ENCODE measurements around the gene NSL1. TPM values are rescaled to one million over a fixed set of nuclear protein-coding genes. Genes with fewer than 3 reads are reported as not detected.

Gene NSL1
- total and polyA plus RNA-seq, 2 donors from 2014 or later = 19.5 to 34.5 TPM

DNA sequence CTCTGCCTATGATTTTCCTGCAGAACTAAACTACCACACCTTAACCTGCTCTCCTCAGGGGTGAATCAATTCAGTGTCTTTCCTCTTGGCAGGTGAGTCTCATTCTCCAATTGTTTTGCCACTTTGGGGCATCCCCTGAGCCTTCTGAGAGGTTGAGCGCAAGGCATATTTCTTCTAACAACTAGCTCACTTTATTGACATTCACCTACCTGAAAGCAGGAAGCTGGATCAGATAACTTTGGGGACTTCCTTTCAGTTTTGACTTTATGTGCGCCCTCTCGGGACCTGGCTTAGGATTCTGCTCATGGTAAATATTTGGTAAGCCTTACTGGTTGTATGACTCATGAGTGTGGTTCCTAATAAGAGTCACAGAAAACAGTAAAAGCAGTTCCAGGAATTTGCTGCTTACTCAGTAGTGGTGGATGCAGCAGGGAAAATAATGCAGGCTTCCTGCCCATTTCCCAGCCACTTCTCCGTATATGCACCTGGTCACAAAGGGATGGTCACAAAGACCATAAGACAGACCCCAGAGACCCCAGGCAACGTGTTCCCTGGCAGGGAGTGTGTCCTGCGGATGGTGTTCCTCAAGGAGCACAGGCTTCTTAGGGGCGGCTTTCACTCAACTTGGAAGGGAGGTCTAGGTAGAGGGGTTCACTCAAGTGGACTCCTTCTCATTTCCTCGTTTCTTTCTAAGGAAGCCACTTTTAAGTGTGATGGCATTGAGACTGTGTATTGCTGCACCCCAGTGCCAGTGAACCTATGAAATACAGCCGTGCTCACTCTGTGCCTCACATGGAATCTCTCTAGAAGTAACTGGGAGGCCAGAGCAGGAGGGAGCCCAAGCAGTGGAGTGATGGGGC lies 70.0 kb downstream of the NSL1 start:
- intact Hi-C loops (cut with DNase I) = no loop called here
- Histone ChIP-seq H3K9ac (ENCODE audit: low read length in 3 of 3) (no peak overlapping the region), H3K36me3 (ENCODE audit: control insufficient read depth in 2 of 3, insufficient read depth in 3 of 3, low read length in 3 of 3) (no peaks in the 10 kb centered on the region), H3K4me3 (ENCODE audit: low read length in 3 of 3) (no peak overlapping the region), H3K9me3 (ENCODE audit: control insufficient read depth in 2 of 3, insufficient read depth in 1 of 3, low read length in 3 of 3) (peaks cover 0 to 3% (median 0%) of the 10 kb centered on the region in 3 donors), H3K4me1 (ENCODE audit: control insufficient read depth in 2 of 3, insufficient read depth in 2 of 3, low read depth in 1 of 3, low read length in 3 of 3) (no peaks in the 10 kb centered on the region), H3K27me3 (ENCODE audit: control insufficient read depth, insufficient read depth, low read length) (no peaks in the 10 kb centered on the region), H3K27ac (ENCODE audit: low read depth in 2 of 2, low read length in 2 of 2) (no peak overlapping the region)
- DNase-seq = no peak
- FAIRE-seq = no peak
- TF ChIP-seq, protein P1, sequence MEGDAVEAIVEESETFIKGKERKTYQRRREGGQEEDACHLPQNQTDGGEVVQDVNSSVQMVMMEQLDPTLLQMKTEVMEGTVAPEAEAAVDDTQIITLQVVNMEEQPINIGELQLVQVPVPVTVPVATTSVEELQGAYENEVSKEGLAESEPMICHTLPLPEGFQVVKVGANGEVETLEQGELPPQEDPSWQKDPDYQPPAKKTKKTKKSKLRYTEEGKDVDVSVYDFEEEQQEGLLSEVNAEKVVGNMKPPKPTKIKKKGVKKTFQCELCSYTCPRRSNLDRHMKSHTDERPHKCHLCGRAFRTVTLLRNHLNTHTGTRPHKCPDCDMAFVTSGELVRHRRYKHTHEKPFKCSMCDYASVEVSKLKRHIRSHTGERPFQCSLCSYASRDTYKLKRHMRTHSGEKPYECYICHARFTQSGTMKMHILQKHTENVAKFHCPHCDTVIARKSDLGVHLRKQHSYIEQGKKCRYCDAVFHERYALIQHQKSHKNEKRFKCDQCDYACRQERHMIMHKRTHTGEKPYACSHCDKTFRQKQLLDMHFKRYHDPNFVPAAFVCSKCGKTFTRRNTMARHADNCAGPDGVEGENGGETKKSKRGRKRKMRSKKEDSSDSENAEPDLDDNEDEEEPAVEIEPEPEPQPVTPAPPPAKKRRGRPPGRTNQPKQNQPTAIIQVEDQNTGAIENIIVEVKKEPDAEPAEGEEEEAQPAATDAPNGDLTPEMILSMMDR (IDR thresholded peaks at IDR 0.05; ENCODE audit: borderline replicate concordance, extremely low read depth, insufficient read depth) = no peak

DNA sequence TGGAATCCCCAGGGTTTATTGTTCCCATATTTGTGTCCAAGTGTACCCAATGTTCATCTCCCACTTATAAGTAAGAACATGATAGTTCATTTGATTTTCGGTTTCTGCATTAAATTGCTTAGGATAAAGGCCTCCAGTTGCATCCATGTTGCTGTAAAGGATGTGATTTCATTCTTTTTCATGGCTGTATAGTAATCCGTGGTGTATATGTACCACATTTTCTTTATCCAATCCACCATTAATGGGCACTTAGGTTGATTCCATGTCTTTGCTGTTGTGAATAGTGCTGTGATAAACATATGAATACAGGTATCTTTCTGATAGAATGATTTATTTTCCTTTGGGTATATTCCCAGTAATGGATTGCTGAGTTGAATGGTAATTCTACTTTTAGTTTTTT lies 71.9 kb downstream of the NSL1 start:
- no peaks in the 10 kb centered on the region for H3K4me1 ChIP-seq (ENCODE audit: control insufficient read depth in 2 of 3, insufficient read depth in 2 of 3, low read depth in 1 of 3, low read length in 3 of 3)
- TF ChIP-seq, protein P1 (IDR thresholded peaks at IDR 0.05; ENCODE audit: borderline replicate concordance, extremely low read depth, insufficient read depth) = no peak
- no peak for FAIRE-seq
- H3K27ac ChIP-seq (ENCODE audit: low read depth in 2 of 2, low read length in 2 of 2) = no peak overlapping the region
- DNase-seq = no peak
- no peak overlapping the region for H3K4me3 ChIP-seq (ENCODE audit: low read length in 3 of 3)
- no peaks in the 10 kb centered on the region for H3K27me3 ChIP-seq (ENCODE audit: control insufficient read depth, insufficient read depth, low read length)
- H3K36me3 ChIP-seq (ENCODE audit: control insufficient read depth in 2 of 3, insufficient read depth in 3 of 3, low read length in 3 of 3) = no peaks in the 10 kb centered on the region
- no peak overlapping the region for H3K9ac ChIP-seq (ENCODE audit: low read length in 3 of 3)
- H3K9me3 ChIP-seq (ENCODE audit: control insufficient read depth in 2 of 3, insufficient read depth in 1 of 3, low read length in 3 of 3) = peaks cover 0 to 3% (median 0%) of the 10 kb centered on the region in 3 donors
- intact Hi-C loops (cut with DNase I) = no loop called here

DNA sequence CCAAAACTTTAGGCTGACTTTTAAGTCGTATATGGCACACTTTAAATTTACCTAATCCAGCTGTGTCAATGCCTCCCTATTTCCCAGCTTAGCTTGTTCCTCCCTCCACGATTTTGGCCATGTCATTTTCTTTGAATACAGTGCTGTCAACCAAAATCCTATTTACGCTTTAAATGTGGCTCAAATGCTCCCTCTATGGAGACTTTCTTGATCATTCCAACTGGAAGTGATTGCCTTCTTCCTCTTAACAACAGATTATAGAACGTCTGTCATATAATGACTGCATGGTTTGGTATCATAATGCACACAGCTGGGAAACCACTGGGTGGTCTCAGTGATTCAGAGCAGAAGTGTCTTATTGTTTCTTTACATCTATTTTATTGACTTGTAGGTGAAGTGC lies 73.1 kb downstream of the NSL1 start:
- intact Hi-C loops (cut with DNase I) = no loop called here
- Histone ChIP-seq H3K9ac (ENCODE audit: low read length in 3 of 3) (no peak overlapping the region), H3K36me3 (ENCODE audit: control insufficient read depth in 2 of 3, insufficient read depth in 3 of 3, low read length in 3 of 3) (no peaks in the 10 kb centered on the region), H3K27ac (ENCODE audit: low read depth in 2 of 2, low read length in 2 of 2) (no peak overlapping the region), H3K4me3 (ENCODE audit: low read length in 3 of 3) (no peak overlapping the region), H3K4me1 (ENCODE audit: control insufficient read depth in 2 of 3, insufficient read depth in 2 of 3, low read depth in 1 of 3, low read length in 3 of 3) (no peaks in the 10 kb centered on the region), H3K27me3 (ENCODE audit: control insufficient read depth, insufficient read depth, low read length) (no peaks in the 10 kb centered on the region), H3K9me3 (ENCODE audit: control insufficient read depth in 2 of 3, insufficient read depth in 1 of 3, low read length in 3 of 3) (peaks cover 0 to 3% (median 0%) of the 10 kb centered on the region in 3 donors)
- TF ChIP-seq, protein P1 (IDR thresholded peaks at IDR 0.05; ENCODE audit: borderline replicate concordance, extremely low read depth, insufficient read depth) = peak; percentile 6
- no peak for FAIRE-seq
- DNase-seq = peak in 1 of 5 donors; percentile 15
